HS-5 (cell line): ENCODE results near the gene UBXN10.

Source experiments
- DNase-seq: peaks from one replicate; pipeline ENCODE4 v3.0.0-alpha.2; 2012; ENCODE audit warnings: low read depth

Gene UBXN10

DNA sequence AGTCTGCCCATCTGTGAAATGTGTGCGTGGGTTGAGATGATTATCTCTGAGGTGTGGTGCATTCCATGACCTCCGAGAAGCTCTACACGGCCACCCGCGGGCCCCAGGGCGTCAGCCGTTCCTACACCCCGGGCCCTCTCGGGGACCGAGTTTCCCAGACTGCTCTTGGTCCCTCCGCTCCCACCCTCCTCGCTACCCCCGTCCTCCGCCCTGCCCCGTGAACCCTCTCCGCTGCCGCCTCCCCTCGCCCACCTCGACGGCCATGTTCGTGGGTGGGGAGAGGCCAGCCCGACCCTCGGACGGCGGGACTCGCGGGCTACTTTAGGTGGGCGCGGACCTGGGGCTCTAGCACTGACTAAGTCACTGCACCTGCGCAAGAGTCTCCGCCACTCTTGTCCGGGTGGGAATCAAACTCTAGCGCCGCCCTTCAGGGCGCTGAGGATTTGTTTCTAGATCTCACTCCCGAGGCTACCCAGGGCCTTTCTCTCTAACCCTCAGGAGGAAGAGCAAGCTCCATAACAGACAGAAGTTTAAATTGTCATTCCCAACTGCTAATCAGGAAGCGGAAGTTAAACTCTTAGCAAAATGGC is 57.1 kb downstream of the UBXN10 start:
- DNase-seq: no peak
